Measurements from ENCODE around the gene CNFN. TPM values are rescaled to one million over a fixed set of nuclear protein-coding genes. Genes with fewer than 3 reads are reported as not detected.

The CNFN gene, protein sequence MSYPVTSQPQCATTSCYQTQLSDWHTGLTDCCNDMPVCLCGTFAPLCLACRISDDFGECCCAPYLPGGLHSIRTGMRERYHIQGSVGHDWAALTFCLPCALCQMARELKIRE
- total RNA-seq = 11.0 TPM

DNA sequence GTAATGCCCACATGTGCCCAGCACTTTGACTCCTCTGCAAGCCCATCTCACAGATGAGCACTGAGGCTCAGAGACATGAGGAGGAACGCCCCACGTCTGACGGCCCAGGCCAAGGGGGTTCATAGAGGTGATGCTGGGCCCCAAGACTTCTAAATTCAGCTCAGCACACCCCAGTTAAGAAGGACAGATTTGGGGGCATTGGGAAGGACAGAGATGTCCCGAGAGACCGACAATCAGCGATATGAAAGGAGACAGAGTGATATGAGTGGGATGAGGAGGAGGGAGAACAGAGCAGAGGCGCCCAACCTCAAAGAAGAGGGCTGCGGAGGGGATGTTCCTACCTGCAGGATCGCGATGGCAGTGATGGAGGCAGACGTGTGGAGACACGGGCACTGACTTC lies at the start of gene CNFN:
Gene CNFN, minus strand, starts transcription at position 399 of the 400 bp plus-strand sequence. CDS start 1,260 bp downstream, outside the sequence.
- DNase-seq = no peak

DNA sequence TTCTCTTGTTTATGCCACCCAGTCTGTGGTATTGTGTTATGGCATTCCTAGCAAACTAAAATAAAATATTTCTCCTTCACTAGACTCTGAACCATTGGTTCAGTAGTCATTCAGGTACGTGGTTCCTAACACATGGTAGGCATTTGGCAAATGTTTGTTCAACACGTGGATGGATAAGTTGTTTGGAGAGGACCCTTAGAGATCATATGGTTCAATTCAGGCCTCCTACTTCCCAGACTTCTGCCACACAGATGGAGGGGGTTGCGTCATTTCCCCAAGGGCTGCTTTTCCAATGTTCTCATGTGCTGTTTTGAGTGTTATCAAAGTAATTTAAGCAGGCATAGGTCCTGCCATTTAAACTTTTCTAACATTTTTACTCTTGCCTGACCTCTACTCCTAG lies 45.9 kb upstream of the CNFN start:
- peak; percentile 89 for DNase-seq

DNA sequence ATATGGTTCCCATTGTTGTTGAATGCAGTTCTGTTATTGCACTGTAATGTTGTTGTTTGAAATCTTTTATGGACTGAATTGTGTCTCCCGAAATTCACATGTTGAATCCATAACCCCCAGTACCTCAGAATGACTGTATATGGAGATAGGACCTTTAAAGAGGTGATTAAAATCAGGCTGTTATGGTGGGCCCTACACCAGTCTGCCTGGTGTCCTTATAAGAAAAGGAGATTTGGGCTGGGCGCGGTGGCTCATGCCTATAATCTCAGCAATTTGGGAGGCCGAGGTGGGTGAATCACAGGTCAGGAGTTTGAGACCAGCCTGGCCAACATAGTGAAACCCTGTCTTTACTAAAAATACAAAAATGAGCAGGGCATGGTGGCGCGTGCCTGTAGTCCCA lies 45.2 kb upstream of the CNFN start:
- DNase-seq = peak; percentile 90

DNA sequence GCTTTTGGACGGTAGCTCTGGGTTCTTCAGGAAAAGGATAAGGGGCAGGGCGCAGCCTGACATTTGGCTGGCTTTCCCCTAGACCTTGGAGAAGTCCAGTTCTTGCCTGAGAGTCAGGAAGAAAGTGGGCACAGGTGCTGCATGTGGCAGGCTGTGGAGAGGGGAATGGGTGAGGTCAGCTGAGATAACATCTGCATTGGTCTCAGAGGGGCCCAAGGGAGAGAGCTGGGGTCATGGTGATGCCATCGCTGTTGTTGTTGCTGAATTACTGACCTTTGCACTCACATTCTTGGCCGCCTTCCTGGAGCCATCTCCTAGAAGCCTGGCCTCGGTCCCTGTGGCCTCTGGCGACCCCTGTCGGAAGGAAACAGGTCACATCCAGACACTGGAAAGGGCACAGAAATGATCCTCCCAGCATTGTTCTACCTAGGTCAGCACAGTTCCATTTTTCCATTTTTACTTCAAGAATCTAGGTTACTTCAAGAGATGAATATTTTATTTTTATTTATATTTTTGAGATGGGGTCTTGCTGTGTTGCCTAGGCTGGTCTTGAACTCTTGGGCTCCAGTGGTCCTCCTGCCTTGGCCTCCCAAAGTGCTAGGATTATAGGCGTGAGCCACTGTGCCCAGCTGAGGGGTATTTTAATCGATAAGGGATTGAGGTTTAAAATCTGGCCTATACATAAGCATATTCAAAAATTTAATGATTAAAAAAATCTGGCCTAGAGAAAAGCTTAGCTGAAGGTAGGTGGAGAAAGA lies 43.6 kb upstream of the CNFN start:
- DNase-seq = peak; percentile 43

DNA sequence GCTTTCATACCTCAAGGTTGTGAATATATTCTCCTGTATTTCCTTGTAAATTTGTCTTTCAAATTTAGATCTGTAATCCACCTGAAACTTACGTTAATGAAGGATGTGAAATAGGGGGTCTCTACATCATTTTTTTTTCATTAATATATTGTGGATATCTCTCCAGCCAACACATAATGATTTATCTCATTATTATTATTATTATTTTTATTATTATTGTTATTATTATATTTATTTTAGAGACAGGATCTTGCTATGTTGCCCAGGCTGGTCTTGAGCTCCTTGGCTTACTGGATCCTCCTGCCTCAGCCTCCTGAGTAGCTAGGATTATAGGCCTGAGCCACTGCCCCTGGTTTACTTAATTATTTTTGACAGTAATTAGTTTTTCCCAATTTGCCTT lies 41.4 kb upstream of the CNFN start:
- DNase-seq = no peak

DNA sequence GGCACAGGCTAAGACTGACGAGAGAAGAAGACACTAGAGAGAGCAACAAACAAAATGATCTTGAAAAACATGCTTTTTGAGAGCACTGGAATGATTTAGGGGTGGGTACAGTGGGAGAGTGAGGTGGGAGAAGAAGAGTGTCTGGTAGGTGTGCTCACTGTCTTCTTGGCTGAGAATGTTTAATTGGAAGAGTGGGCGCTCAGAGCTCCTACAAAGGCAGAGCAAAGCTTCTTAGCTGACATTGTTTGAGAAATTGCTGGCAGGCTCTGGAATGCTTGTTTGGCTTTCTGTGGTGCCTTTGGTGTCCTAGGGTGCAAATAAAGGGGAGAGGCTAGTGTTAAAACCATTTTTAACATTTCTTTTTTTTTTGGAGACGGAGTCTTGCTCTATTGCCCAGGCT lies 38.6 kb upstream of the CNFN start:
- DNase-seq = no peak

DNA sequence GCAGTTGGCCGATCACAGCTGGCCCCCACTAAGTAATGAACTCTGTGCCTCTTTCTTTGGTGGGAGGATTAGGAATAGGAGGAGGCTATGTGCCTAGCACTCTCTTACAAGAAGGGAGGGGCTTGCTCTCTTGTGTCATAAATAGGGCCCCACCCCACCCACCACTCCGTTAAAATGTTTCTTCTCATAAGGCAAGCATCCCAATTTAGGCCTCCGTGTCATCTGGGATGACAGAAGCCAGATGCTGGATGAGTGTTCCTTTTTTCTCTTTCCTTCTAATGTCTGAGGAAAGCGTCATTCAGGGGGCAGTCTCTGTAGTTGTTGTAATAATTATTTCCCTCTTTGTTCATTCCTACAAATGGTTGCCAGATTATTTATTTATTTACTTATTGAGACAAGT lies 37.2 kb upstream of the CNFN start, which contains the start of gene LIPE:
Gene LIPE, minus strand, starts transcription at position 76 of the 400 bp plus-strand sequence. CDS start 239 bp downstream, outside the sequence.
- peak; percentile 92 for DNase-seq

DNA sequence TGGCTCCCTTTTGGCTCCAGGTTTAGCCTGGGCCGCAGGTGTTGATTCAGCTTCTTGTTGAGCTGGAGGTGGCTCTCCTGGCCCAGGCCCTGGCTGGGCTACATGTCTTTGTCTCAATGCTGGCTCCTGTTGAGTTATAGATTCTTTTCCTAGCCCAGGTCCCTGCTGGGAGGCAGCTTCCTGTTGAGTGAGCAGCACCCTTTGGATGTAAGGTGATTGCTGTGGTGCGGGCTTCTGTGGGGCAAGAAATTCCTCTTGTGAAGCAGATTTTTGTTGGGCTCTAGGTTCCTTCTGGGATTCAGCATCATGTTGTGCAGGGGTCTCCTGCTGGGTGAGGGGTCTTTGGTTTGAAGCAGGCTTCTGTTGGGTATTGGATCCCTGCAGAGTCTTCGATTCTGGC lies 36.5 kb upstream of the CNFN start:
- DNase-seq = no peak

DNA sequence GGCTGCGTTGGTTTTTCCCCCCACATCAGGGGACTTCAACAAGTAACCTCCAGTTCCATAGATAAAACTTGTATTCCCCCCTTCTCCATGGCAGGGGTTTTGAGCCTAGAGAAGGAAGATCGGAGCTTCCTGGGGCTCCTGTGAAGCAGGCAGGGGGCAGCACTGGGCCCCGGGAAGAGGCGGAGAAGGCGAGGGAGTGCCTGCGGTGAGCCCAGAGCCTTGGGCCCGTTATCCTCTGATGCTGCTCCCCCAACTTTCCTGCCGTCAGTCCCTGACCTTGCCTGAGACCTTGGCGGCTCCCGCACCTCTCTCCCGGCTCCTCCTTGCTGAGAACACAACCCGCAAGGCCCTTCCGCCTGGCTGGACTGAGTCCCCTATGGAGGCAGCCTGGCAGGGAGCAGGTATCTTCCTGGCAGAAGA lies 34.6 kb upstream of the CNFN start:
- DNase-seq = no peak

DNA sequence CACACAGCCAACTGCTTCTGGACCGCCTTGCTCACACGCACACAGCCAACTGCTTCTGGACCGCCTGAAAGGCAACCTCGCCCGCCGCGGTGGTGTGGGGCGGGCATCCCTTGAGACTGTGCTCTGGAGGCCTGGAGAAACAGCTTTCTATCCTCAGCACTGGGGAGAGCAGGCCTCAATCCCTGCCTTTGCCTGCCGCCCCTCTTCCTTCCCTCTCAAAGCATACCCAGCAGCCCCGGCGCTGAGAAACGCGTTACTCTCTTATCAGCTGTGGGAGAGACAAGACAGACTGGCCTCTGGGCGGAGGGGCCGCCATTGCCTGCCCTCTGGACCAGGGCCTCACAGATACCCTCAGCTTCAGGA lies 34.2 kb upstream of the CNFN start:
- DNase-seq = no peak

DNA sequence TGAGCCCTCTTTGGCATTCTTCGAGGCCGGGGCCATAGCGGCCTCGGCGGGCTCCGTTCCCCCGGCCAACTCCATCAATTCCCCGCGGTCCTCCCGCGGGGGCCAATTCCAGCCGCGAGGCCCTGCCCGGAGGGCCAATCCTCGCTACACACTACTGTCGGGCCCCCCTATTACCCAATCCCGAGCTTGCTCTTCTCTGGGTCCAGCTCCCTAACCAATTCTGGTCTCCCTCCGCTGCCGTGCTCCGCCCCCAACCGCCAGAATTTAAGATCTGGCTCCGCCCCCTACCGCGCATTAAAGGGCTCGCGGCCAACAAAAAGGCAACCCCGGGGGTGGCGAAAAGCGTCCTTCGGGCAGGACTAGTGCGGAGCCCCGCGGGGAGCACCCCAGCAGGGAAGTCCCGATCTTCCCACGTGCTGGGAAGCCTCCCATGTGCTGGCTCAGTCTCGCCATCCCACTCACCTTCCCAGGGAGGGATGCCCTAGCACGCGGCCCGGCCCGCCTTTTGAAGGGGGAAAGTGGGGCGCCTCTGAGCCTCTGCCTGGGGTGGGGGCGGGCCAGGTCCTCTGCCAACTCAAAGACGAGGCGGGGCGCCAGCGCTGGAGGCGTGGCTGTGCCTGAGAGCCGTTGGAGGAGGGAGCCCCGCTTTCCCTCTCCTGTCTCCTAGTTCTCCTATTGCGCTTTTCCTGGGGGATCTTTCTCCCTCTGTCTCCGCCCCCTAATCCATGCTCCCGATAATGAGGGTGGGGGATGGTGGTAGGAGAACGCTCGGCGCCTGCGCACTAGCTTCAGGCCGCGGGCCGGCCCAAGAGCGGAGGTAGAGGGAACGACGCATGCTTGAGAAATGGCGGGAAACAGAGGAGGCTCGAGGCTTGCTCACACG lies 33.6 kb upstream of the CNFN start:
- peak; percentile 86 for DNase-seq

DNA sequence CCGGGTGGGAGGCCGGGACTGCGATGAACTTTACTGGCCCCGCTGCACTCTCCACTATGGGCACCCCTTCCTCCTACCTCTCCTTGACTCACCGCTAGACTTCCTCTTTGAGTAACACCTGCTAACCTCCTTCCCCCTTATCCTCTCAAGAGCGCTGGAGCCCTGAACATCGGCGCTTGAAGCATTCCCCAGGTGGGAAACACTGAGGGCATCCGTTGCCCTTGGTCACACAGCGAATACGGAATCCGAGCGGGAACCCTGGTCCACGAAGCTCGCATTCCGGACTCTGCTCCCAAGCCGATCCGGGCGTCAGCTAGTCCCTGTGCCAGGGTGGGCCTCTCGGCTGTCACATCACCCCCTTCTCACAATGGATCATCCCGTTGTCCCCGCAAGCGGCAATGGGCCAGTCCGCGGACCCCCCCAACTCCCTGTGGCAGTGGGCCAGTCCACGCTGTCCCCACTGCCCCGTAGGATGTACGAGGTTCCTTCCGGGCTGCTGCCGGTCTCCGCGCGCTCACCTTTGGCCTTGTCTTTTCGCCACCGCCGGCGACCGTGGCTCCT lies 32.9 kb upstream of the CNFN start:
- no peak for DNase-seq

DNA sequence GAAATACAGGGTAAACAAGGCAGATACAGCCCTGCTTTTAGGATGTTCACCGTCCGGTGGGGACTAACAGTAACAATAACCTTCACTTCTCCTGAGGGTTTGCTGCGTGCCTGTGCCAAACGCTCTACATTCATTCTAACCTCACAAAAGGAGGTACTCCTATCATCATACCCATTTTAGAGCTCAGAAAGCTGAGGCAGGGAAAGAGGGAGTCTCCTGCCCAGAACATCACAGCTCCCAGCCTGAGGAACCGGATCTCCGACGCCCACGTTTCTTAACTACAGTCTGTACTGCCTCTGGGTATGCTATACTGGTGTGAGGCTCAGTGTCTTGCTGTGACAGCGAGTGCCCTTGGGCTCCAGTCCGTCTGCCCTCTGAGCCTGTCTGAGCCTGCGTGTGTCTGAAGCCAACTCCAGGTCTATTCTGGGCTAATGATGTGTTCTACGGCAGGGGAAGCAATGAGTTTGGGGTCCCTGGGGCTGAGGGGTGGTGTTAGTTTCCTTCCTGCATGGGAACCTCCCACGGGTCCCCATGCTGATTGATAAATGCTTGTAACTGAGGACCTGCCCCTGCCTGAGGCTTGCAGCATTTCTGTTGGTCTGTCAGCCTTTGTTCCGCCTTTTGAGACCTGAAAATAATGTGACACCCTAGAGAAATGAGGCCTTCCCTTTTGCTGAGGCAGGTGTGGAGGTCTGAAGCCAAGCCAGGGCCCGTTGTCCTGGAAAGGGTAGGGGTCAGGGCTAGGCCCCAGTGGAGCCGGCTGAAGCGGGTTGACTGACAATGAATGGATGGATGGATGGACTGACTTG lies 32.2 kb upstream of the CNFN start:
- no peak for DNase-seq

DNA sequence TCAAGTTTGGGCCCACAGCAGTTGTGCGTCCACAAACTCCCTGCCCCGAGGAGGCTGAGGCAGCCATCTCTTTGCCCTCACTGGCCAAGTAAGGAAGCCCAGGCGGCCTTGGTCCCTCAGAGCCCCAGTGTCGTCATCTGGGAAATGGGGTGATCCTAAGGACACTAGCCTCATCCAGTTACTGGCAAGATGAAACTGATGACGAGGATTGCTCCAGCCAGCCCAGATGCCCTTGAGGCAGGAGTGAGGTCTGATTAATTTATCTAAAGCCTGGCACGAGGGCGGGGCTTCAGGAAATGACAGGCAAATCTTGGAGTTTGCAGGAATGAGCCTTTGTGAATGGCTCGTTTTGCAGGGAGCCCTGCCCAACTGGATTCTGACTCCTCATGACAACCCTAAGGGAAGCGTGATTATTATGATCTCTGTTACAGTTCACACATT lies 31.5 kb upstream of the CNFN start:
- DNase-seq = no peak

DNA sequence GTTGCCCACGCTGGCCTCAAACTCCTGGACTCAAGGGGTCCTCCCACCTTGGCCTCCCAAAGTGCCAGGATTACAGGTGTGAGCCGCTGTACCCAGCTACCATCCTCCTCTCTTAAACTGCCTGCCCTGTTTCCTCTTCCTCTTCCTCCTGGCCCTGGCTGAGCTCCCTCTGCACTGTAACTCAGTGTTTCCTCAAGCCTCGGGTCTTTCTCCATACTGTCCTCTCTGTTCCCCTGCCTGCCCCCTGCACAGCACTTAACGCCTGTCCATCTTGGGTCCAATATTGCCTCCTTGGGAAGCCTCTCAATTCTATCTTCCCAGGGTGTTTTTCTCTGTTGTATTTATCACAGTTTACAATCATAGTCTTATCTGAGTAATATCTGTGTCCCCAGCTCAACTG lies 31.0 kb upstream of the CNFN start:
- DNase-seq = no peak

DNA sequence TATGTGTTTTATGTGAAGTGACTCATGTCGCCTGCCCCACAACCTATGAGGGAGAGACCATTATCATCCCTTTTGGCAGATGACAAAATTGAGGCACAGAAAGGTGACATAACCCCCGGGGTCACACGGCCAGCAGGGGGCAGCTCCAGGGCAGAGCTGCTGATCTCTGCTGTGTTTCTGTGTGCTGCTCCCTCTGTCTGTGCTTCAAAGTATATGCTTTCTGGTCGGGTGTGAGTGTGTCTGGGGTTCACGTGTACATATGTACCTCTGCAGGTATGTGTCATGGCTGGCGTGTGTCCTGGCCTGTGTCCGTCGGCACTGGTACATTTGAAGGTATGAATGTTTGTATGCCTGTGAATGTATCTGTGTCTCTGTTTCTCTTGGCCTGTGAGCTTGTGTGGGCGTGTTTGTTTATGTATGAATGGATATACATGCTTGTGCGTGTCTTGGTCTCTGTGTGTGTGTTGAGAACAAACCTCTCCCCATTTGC lies 30.0 kb upstream of the CNFN start:
- DNase-seq = no peak

DNA sequence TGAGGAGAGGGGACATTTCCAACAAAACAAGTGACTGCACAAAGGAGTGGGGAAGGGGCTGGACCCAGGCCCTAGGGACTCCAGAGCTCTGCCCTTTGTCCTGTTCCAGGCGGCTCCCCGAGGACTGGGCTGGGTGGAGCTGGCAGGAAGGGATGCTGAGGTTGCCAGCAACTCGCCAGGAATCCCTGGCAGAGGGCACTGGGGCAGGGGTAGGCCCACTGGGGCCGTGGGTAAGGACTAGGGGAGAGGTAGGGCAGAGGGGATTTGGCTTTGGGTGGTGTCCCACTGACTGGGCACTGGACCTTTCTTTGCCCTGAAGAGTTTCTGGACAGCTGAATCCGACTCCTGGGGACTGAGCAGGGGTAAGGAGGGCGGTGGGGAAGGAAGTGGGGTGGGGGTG lies 29.2 kb upstream of the CNFN start:
- DNase-seq = no peak

DNA sequence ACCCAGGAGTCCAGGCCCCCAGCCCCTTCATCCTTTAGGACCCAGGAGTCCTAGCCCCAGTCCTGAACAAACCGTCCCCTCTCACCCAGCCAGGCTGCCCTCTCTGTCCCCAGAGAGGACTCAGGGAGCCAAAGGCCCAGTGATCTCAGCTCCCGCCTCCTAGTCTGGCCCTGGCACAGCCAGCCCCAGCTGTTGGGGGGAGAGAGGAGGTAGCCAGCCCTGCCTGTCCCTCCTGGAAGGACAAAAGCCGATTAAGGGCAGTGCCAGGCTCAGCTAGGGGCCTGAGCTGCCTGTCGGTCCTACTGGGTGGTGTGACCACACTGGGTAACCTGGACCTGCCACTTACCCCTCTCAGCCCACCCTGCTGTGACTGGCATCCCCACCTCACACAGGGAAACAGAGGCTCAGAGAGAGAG lies 22.6 kb upstream of the CNFN start:
- no peak for DNase-seq

DNA sequence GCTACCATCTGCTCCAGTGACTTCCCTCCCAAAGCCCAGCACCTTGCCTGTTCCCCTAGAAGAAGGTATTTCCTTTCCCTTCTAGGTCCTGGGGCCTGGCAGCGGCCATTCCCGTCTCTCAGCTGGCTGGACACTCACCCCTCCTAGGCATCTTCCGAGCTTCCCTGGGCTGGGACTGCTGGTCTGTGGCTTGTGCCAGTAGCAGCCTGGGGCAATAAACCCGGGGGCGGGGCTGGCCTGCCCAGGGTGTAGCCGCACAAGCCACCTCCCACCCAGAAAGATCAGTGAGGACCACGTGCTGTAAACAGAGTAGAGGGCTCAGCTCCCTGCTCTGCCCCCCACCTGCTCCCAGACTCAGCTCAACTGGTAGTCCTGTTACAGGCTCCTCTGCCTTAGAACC lies 22.1 kb upstream of the CNFN start:
- no peak for DNase-seq

DNA sequence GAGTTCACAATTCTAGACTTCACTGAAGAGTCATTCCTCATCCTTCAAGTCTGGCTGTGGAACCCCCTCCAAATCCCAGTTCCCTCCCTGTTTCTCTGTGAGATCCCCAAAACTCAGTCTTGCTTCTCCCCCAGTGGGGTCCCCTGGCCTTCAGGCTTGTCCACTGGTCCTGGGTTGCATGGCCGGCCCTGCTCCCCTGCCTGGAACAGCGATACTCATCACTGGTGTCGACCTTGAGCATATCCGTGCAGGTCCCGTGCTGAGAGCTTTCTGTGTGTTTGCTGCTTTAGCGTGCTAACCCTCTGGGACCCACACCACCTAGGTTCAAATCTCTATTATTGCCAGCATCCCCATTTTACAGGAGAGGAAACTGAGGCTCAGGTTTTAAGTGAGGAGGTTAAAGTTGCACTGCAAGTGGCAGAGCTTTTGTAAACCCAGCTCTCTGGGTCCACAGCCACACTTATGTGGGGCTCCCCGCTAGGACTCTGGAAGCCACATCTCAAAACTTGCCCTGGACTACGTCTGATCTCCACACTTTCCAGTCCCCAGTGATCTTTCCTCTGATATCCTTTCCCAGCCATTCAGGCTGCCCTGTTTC lies 21.6 kb upstream of the CNFN start:
- DNase-seq = no peak

DNA sequence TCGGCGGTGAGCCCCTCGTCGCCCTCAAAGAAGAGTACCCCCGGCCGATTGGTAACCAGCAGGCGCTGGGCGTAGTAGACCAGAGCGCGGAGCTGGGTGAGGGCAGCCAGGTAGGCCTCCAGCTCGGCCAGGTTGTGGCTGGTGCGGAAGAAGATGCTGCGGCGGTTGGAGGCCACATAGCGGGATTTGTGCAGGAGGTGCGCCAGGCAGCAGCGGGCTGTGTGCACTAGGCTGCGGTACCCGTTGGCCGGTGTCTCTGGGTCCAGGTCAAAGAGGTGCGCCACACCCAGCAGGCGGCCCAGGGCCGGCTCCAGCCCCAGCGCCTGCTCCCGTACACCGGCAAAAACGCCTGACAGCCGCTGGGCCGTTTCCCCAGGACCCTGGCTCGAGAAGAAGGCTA lies 20.3 kb upstream of the CNFN start:
- no peak for DNase-seq
